Ramos (cell line): ENCODE measurements around the gene FAM24B.

Experiments used
- in situ Hi-C: fragments of 300-500 bp; cut with MboI; formaldehyde crosslinking; loops from one replicate; pipeline ENCODE4 v1.14.3; 2022; ENCODE audit warnings: low sequenced_read_pairs; ENCODE audit not compliant: unreplicated experiment

FAM24B gene

GRCh38 chr10:122830273-122830964 lies 49.0 kb downstream of the FAM24B start:
- in situ Hi-C loops, result no loop called here

- in situ Hi-C loops, result no loop called here
Observed at GRCh38 chr10:122829454-122829853, 49.9 kb downstream of the FAM24B start.

GRCh38 chr10:122828716-122829255 lies 50.6 kb downstream of the FAM24B start:
- in situ Hi-C loops, result no loop called here

GRCh38 chr10:122827302-122827701 lies 52.1 kb downstream of the FAM24B start:
- in situ Hi-C loops, result no loop called here

- in situ Hi-C loops, result no loop called here
Observed at GRCh38 chr10:122822973-122823690, 56.2 kb downstream of the FAM24B start.

GRCh38 chr10:122821808-122822207 lies 57.6 kb downstream of the FAM24B start:
- in situ Hi-C loops, result no loop called here

GRCh38 chr10:122815458-122815857 lies 63.9 kb downstream of the FAM24B start:
- in situ Hi-C loops, result no loop called here

GRCh38 chr10:122814493-122814892 lies 64.9 kb downstream of the FAM24B start:
- in situ Hi-C loops, result no loop called here

GRCh38 chr10:122812751-122813150 lies 66.6 kb downstream of the FAM24B start:
- in situ Hi-C loops, result no loop called here

GRCh38 chr10:122802282-122802681 lies 77.1 kb downstream of the FAM24B start:
- in situ Hi-C loops, result no loop called here
